ENCODE results near the gene PDSS2. TPM values are rescaled to one million over a fixed set of nuclear protein-coding genes. Genes with fewer than 3 reads are reported as not detected.

The PDSS2 gene
- total RNA-seq, 1 experiment from 2014 or later = 12.5 TPM

- no peaks in the 10 kb centered on the region for H3K36me3 ChIP-seq (replicated peaks; ENCODE audit: control insufficient read depth, insufficient read depth, low read length)
- no peak for DNase-seq
- H3K27me3 ChIP-seq (ENCODE audit: control insufficient read depth, insufficient read depth, low read length) = no peaks in the 10 kb centered on the region
- no peak overlapping the region for H3K4me3 ChIP-seq (ENCODE audit: insufficient read depth, low read depth, low read length)
These were observed 214.5 kb downstream of the PDSS2 start for GRCh38 chr6:107244742-107245480.

GRCh38 chr6:107244082-107244741, 215.2 kb downstream of the PDSS2 start:
- Histone ChIP-seq H3K36me3 (replicated peaks; ENCODE audit: control insufficient read depth, insufficient read depth, low read length) (no peaks in the 10 kb centered on the region), H3K4me3 (ENCODE audit: insufficient read depth, low read depth, low read length) (no peak overlapping the region), H3K27me3 (ENCODE audit: control insufficient read depth, insufficient read depth, low read length) (no peaks in the 10 kb centered on the region)
- no peak for DNase-seq

- Histone ChIP-seq H3K4me3 (ENCODE audit: insufficient read depth, low read depth, low read length) (no peak overlapping the region), H3K36me3 (replicated peaks; ENCODE audit: control insufficient read depth, insufficient read depth, low read length) (no peaks in the 10 kb centered on the region), H3K27me3 (ENCODE audit: control insufficient read depth, insufficient read depth, low read length) (no peaks in the 10 kb centered on the region)
- DNase-seq = no peak
These were observed 215.9 kb downstream of the PDSS2 start for GRCh38 chr6:107243471-107243870.

GRCh38 chr6:107237992-107238660, 221.2 kb downstream of the PDSS2 start:
- H3K27me3 ChIP-seq (ENCODE audit: control insufficient read depth, insufficient read depth, low read length) = no peaks in the 10 kb centered on the region
- no peak overlapping the region for H3K4me3 ChIP-seq (ENCODE audit: insufficient read depth, low read depth, low read length)
- DNase-seq = no peak
- H3K36me3 ChIP-seq (replicated peaks; ENCODE audit: control insufficient read depth, insufficient read depth, low read length) = no peaks in the 10 kb centered on the region

- H3K36me3 ChIP-seq (replicated peaks; ENCODE audit: control insufficient read depth, insufficient read depth, low read length) = no peaks in the 10 kb centered on the region
- H3K27me3 ChIP-seq (ENCODE audit: control insufficient read depth, insufficient read depth, low read length) = no peaks in the 10 kb centered on the region
- no peak overlapping the region for H3K4me3 ChIP-seq (ENCODE audit: insufficient read depth, low read depth, low read length)
- no peak for DNase-seq
These were observed 223.9 kb downstream of the PDSS2 start for GRCh38 chr6:107235511-107235910.

- Histone ChIP-seq H3K36me3 (replicated peaks; ENCODE audit: control insufficient read depth, insufficient read depth, low read length) (no peaks in the 10 kb centered on the region), H3K27me3 (ENCODE audit: control insufficient read depth, insufficient read depth, low read length) (no peaks in the 10 kb centered on the region), H3K4me3 (ENCODE audit: insufficient read depth, low read depth, low read length) (no peak overlapping the region)
- DNase-seq = no peak
These were observed 224.4 kb downstream of the PDSS2 start for GRCh38 chr6:107235007-107235406.

GRCh38 chr6:107231243-107231642, 228.1 kb downstream of the PDSS2 start:
- DNase-seq = no peak
- Histone ChIP-seq H3K4me3 (ENCODE audit: insufficient read depth, low read depth, low read length) (no peak overlapping the region), H3K36me3 (replicated peaks; ENCODE audit: control insufficient read depth, insufficient read depth, low read length) (no peaks in the 10 kb centered on the region), H3K27me3 (ENCODE audit: control insufficient read depth, insufficient read depth, low read length) (no peaks in the 10 kb centered on the region)

GRCh38 chr6:107230448-107230847, 228.9 kb downstream of the PDSS2 start:
- no peak overlapping the region for H3K4me3 ChIP-seq (ENCODE audit: insufficient read depth, low read depth, low read length)
- no peaks in the 10 kb centered on the region for H3K27me3 ChIP-seq (ENCODE audit: control insufficient read depth, insufficient read depth, low read length)
- DNase-seq = no peak
- no peaks in the 10 kb centered on the region for H3K36me3 ChIP-seq (replicated peaks; ENCODE audit: control insufficient read depth, insufficient read depth, low read length)

- no peak for DNase-seq
- Histone ChIP-seq H3K27me3 (ENCODE audit: control insufficient read depth, insufficient read depth, low read length) (no peaks in the 10 kb centered on the region), H3K4me3 (ENCODE audit: insufficient read depth, low read depth, low read length) (no peak overlapping the region), H3K36me3 (replicated peaks; ENCODE audit: control insufficient read depth, insufficient read depth, low read length) (no peaks in the 10 kb centered on the region)
These were observed 229.3 kb downstream of the PDSS2 start for GRCh38 chr6:107230024-107230423.

GRCh38 chr6:107228754-107229153, 230.6 kb downstream of the PDSS2 start:
- H3K27me3 ChIP-seq (ENCODE audit: control insufficient read depth, insufficient read depth, low read length) = no peaks in the 10 kb centered on the region
- H3K36me3 ChIP-seq (replicated peaks; ENCODE audit: control insufficient read depth, insufficient read depth, low read length) = no peaks in the 10 kb centered on the region
- no peak overlapping the region for H3K4me3 ChIP-seq (ENCODE audit: insufficient read depth, low read depth, low read length)
- DNase-seq = no peak

- no peaks in the 10 kb centered on the region for H3K27me3 ChIP-seq (ENCODE audit: control insufficient read depth, insufficient read depth, low read length)
- no peak overlapping the region for H3K4me3 ChIP-seq (ENCODE audit: insufficient read depth, low read depth, low read length)
- no peaks in the 10 kb centered on the region for H3K36me3 ChIP-seq (replicated peaks; ENCODE audit: control insufficient read depth, insufficient read depth, low read length)
- no peak for DNase-seq
These were observed 237.8 kb downstream of the PDSS2 start for GRCh38 chr6:107221519-107221918.

- H3K27me3 ChIP-seq (ENCODE audit: control insufficient read depth, insufficient read depth, low read length) = no peaks in the 10 kb centered on the region
- H3K36me3 ChIP-seq (replicated peaks; ENCODE audit: control insufficient read depth, insufficient read depth, low read length) = no peaks in the 10 kb centered on the region
- no peak for DNase-seq
- H3K4me3 ChIP-seq (ENCODE audit: insufficient read depth, low read depth, low read length) = no peak overlapping the region
These were observed 239.5 kb downstream of the PDSS2 start for GRCh38 chr6:107219851-107220250.

GRCh38 chr6:107218142-107218541, 241.2 kb downstream of the PDSS2 start:
- no peaks in the 10 kb centered on the region for H3K27me3 ChIP-seq (ENCODE audit: control insufficient read depth, insufficient read depth, low read length)
- DNase-seq = peak; percentile 30
- H3K4me3 ChIP-seq (ENCODE audit: insufficient read depth, low read depth, low read length) = no peak overlapping the region
- no peaks in the 10 kb centered on the region for H3K36me3 ChIP-seq (replicated peaks; ENCODE audit: control insufficient read depth, insufficient read depth, low read length)

- Histone ChIP-seq H3K27me3 (ENCODE audit: control insufficient read depth, insufficient read depth, low read length) (no peaks in the 10 kb centered on the region), H3K4me3 (ENCODE audit: insufficient read depth, low read depth, low read length) (no peak overlapping the region), H3K36me3 (replicated peaks; ENCODE audit: control insufficient read depth, insufficient read depth, low read length) (no peaks in the 10 kb centered on the region)
- no peak for DNase-seq
These were observed 242.1 kb downstream of the PDSS2 start for GRCh38 chr6:107217248-107217647.
